D721Med (cell line): Measurements from ENCODE around the gene RIMS3.
A peak's percentile ranks its signal among the peaks of the same experiment; 100 is the strongest.

ENCODE experiments used
- DNase-seq: peaks from one replicate; pipeline ENCODE4 v3.0.0; 2011; ENCODE audit warnings: low spot score; ENCODE audit not compliant: insufficient read length
- FAIRE-seq: peaks from 2 replicates; lab custom pipeline; 2011; peaks lifted over from hg19 to GRCh38; lab: Jason Lieb, UNC
- TF ChIP-seq, protein P1 (sequence below): IDR thresholded peaks from 2 replicates; pipeline ENCODE4 v1.5.1; 2012; ENCODE audit warnings: mild to moderate bottlenecking, control low read depth; ENCODE audit not compliant: insufficient read depth; ENCODE audit errors: missing control alignments

The RIMS3 gene

DNA sequence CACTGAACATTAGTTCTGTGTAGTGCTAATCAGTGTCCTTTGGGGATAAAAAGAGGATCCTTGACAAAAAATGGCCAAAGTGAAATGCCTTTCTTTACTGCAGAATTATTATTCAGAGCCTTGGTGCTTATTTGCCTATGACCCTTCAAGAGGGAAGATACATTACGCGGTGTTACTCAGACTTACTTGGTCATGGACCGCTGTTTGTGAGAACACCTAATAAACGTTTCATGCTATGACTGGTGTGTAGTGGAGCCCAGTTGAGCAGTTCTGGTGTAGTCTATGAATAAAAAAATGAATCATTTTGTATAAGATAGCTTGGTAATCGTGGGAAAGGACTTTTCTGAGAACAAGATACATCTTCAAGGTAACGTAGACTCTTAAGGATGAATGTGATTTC lies 34.3 kb upstream of the RIMS3 start:
- TF ChIP-seq, protein P1, sequence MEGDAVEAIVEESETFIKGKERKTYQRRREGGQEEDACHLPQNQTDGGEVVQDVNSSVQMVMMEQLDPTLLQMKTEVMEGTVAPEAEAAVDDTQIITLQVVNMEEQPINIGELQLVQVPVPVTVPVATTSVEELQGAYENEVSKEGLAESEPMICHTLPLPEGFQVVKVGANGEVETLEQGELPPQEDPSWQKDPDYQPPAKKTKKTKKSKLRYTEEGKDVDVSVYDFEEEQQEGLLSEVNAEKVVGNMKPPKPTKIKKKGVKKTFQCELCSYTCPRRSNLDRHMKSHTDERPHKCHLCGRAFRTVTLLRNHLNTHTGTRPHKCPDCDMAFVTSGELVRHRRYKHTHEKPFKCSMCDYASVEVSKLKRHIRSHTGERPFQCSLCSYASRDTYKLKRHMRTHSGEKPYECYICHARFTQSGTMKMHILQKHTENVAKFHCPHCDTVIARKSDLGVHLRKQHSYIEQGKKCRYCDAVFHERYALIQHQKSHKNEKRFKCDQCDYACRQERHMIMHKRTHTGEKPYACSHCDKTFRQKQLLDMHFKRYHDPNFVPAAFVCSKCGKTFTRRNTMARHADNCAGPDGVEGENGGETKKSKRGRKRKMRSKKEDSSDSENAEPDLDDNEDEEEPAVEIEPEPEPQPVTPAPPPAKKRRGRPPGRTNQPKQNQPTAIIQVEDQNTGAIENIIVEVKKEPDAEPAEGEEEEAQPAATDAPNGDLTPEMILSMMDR = no peak
- no peak for FAIRE-seq
- no peak for DNase-seq

DNA sequence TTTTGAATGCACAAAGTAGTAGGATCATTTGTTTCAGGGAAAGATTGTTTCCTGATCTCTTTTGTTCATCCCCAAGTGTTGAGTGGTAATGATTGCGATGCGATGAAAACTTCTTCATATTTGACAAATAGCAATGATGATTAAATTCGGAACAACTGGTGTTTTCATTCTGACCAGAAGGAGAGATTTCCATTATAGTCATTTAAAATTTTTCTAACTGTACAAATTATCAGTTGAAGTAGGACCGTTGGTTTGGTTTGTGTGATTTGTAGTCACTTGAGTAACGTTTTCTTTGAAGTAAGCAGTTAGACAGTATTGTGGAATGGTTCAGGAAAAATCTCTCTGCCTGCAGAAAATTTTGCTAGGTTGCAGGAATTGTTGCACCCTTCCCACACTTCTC lies 32.0 kb upstream of the RIMS3 start:
- DNase-seq (no peak), FAIRE-seq (no peak)
- TF ChIP-seq, protein P1 = no peak

DNA sequence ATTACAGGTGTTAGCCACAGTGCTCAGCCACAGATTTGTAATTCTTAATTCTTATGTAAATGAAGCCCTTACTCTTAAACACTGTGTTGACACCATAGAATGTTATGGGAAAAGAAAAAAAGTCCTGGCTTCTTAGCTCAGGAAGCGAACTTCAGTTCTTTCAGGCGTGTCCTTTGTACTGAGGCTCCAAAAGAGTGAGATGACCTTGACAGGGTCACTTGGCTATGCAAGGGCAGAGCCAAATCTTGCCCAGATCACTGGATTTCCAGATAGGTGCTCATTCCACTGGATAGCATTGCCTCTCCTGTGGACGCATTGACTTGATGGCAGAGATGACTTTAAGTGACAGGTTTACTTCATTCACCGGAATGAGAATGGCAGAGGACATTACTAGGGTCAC lies 30.8 kb upstream of the RIMS3 start:
- DNase-seq (no peak), FAIRE-seq (no peak)
- TF ChIP-seq, protein P1 = no peak

DNA sequence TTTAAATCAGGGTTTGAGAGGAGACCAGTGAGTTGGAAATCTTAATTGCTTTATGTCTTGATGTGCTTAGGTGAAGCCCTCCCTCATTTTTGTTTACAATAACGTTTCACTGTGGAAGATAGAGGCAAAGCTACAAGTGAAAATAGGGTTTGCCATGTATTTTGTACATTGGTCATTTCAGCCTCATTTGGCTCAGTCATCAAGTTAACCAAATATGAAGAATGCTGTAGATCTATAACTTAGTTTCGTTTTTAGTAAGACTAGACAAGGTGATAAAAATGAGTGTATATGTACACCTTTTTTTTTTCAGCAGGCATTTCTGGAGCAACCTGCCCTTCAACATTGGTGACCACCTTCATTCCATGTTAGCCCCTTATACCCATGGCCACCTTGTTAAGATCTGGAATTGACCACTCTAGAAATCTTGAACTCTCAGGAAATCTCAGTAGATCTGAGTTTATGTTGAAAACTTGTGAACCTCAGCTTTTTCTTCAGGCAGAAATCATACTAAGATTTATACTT lies 28.9 kb upstream of the RIMS3 start:
- no peak for FAIRE-seq
- TF ChIP-seq, protein P1 = no peak
- no peak for DNase-seq

DNA sequence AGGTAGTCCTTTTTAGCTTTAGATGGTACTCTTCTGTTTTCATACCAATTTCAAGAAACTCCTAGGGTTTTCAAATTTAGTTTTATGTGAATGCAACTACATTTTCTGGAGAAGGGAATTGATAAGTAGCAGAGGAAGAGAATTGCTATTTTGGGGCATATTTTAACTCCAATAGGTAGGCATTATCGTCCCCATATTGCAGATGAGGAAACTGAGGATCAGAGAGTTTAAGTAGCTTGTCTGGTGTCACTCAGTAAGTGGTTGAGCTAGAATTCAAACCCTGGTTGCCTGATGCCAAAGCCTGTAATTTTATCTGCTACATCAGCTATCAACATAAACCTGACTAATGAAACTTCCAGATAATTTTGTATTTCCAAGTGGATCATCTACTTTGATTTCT lies 27.9 kb upstream of the RIMS3 start:
- FAIRE-seq (no peak), DNase-seq (no peak)
- TF ChIP-seq, protein P1 = no peak

DNA sequence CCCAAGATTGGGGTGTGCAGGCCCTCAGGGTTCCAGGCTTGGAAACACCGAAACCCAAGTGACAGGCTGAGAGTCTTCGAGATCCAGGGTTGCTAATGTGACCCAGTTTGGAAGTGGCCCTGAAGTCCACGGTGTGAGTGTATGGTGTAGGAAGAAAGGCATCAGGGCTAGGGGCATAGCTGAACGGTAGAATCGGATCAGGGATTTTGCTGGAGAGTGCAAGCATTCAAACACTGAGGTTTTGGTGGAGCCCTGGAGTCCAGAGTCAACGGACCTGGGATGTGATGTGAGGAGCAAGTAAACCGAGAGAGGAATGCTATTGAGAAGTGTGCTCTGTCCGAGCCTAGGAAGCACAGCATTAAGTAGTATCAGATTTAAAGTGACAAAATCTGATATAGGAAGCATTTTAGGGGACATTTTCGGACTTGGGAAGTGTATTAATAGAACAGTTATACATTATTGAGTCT lies 27.0 kb upstream of the RIMS3 start:
- TF ChIP-seq, protein P1 = no peak
- FAIRE-seq = no peak

DNA sequence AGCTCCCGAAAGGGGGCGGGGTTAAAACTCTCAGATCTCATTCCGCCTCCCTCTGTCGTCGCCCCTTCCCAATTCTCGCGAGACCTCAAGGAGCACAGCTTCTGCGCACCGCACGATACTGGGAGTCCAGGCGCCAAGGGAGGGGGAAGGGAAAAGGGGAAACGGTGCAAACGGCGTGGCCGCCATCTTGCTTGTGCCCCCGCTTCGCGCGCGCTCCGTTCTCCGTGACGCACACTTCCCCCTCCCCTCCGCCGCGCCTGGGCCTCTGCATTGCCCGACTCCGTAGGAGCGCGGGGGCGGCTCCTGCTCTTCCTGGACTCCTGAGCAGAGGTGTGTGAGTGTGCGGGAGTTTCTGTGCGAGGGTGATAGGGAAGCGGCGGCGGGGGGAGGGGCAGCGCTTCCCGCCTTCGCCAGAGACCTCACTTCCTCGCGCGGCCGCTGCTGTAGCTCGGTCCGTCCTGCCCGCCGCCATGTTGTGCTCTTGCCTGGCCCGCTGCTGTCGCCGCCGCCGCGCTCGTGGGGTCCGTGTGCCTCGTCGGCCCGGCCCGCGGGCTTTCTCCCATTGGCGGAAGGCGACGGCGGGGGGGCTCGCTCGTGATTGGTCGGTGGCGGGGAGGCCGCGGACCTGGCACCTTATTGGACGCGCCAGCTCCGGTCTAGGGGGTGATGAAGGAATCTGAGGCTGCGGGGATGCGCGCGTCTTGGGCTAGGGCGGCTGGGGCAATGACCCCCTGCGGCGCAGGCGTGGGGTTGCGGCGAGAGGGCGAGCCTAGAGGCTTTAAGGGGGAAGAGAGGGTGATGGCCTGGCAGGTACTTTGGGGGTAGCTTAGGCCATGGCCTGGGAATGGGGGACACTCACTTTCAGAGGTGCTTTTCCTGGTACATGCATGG lies 26.3 kb upstream of the RIMS3 start, which contains the start of gene NFYC:
Gene NFYC (plus strand): TSS at position 167 of the 891 bp plus-strand sequence. CDS start 47,140 bp downstream, outside the sequence.
- TF ChIP-seq, protein P1 = no peak

More for the DNA sequence above, 27.0 kb upstream of the RIMS3 start:
- DNase-seq = no peak

More for the DNA sequence above, 26.3 kb upstream of the RIMS3 start, which contains the start of gene NFYC:
- peak; percentile 75 for DNase-seq
- no peak for FAIRE-seq
